ENCODE measurements around the gene SLC39A11. TPM values are rescaled to one million over a fixed set of nuclear protein-coding genes. Genes with fewer than 3 reads are reported as not detected.
A peak's percentile ranks its signal among the peaks of the same experiment; 100 is the strongest.

SLC39A11 gene
- total and polyA plus RNA-seq, 2 of the 13 experiments (the other 11 are each of a cell fraction or from before 2014, with no cell fraction given), result 17.2 to 31.5 TPM

GRCh38 chr17:72618001-72618509 is 474.4 kb downstream of the SLC39A11 start (continued):
- TF ChIP-seq ARID5B (CRISPR knock-in tag; IDR thresholded peaks at IDR 0.05) (peak; percentile 29; the same call in 1 of the 2 replicates), SRY (CRISPR knock-in tag; IDR thresholded peaks at IDR 0.05) (peak; percentile 21; the same call in 1 of the 2 replicates), NRL (CRISPR knock-in tag; IDR thresholded peaks at IDR 0.05; ENCODE audit: borderline replicate concordance) (peak; percentile 57; the same call in 1 of the 2 replicates), TOE1 (CRISPR knock-in tag; IDR thresholded peaks at IDR 0.05) (no peak), POLR2G (IDR thresholded peaks at IDR 0.05; ENCODE audit: low read depth, low read length) (peak; percentile 51), TBL1XR1 (IDR thresholded peaks at IDR 0.05; ENCODE audit: borderline replicate concordance, low read length, partially characterized antibody) (no peak), KMT2B (CRISPR knock-in tag; IDR thresholded peaks at IDR 0.05) (peak; percentile 61), CEBPG (CRISPR knock-in tag; IDR thresholded peaks at IDR 0.05) (0 out of 2 replicates have a peak, but pooled peaks have one; percentile 4), SYNCRIP (IDR thresholded peaks at IDR 0.05; ENCODE audit: insufficient read depth, low read depth, low read length) (no peak), SALL1 (CRISPR knock-in tag; IDR thresholded peaks at IDR 0.05) (peak; percentile 15; the same call in 1 of the 2 replicates), EP300 (IDR thresholded peaks at IDR 0.05; ENCODE audit: low read depth in 2 of 2, low read length in 2 of 2) (peak in 1 of 2 experiments; percentile 65; a peak in 2 of 4 replicates), EP300 (CRISPR knock-in tag; IDR thresholded peaks at IDR 0.05; ENCODE audit: borderline replicate concordance) (no peak), HNF1B (CRISPR knock-in tag; IDR thresholded peaks at IDR 0.05) (0 out of 2 replicates have a peak, but pooled peaks have one; percentile 35), ZNF562 (CRISPR knock-in tag; IDR thresholded peaks at IDR 0.05; ENCODE audit: borderline replicate concordance) (0 out of 2 replicates have a peak, but pooled peaks have one; percentile 14), TFAP4 (IDR thresholded peaks at IDR 0.05; ENCODE audit: borderline replicate concordance, low read depth) (peak; percentile 10; the same call in 1 of the 2 replicates), ZNF143 (CRISPR knock-in tag; IDR thresholded peaks at IDR 0.05) (0 out of 2 replicates have a peak, but pooled peaks have one; percentile 20), ZNF18 (CRISPR knock-in tag; IDR thresholded peaks at IDR 0.05; ENCODE audit: insufficient replicate concordance) (no peak), ZNF44 (CRISPR knock-in tag; IDR thresholded peaks at IDR 0.05) (no peak), GFI1 (CRISPR knock-in tag; IDR thresholded peaks at IDR 0.05; ENCODE audit: borderline replicate concordance) (0 out of 2 replicates have a peak, but pooled peaks have one; percentile 48), PPARG (CRISPR knock-in tag; conservative IDR thresholded peaks at IDR 0.05) (no peak)

All from HepG2 (cell line).